ENCODE results near the gene ZBTB7C.

Gene ZBTB7C

DNA sequence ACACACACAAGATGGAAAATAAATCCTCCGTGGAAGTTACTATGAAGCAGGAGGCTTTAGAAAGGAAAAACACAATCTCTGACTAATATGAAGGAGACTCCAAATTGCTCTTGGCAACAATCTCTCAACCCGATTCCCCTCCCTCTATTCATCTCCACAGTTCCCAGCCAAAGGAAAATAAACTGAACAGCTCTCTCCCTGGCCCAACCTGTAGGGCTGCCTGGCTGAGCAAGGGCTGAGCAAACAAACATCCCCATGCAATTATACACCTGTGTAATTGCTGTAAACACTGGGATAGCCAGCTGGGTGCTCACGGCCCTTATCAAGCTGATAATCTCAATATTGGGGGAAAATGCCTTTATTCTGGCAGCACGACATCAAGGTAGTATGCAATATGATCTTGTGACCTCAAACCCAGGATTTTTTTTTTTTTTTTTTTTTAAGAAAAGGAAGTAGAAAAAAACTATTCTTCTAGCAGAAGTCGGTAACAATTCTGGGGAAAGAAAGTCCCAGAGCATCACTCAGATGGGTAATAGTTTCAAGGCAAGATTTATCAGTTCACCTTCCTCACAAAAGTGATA is 275.4 kb downstream of the ZBTB7C start:
- H3K79me2 ChIP-seq (ENCODE audit: insufficient read depth, low read length) = no peaks in the 10 kb centered on the region
- no peak overlapping the region for H3K4me2 ChIP-seq (ENCODE audit: low read depth, low read length, poor library complexity, severe bottlenecking)
- no peaks in the 10 kb centered on the region for H4K20me1 ChIP-seq (ENCODE audit: low read depth, low read length)
- TF ChIP-seq EZH2phosphoT487 (conservative IDR thresholded peaks at IDR 0.05; ENCODE audit: low read length) = no peak
- no peak overlapping the region for H3K9ac ChIP-seq (ENCODE audit: low read length)
- H3F3A ChIP-seq (ENCODE audit: insufficient read depth) = no peaks in the 10 kb centered on the region
- no peak overlapping the region for H3K4me3 ChIP-seq (ENCODE audit: insufficient read depth, low read length, poor library complexity, severe bottlenecking)
- H3K9me2 ChIP-seq (replicated peaks; ENCODE audit: insufficient read depth, low read length) = no peaks in the 10 kb centered on the region
- H3K27me3 ChIP-seq (ENCODE audit: low read length) = no peaks in the 10 kb centered on the region
- H3K36me3 ChIP-seq (ENCODE audit: low read length) = no peaks in the 10 kb centered on the region
- no peaks in the 10 kb centered on the region for H3K9me3 ChIP-seq (ENCODE audit: insufficient read depth, low read length)
- H2AFZ ChIP-seq (ENCODE audit: low read depth, low read length, severe bottlenecking) = no peak overlapping the region
- no peak overlapping the region for H3K27ac ChIP-seq (ENCODE audit: low read depth, low read length)

DNA sequence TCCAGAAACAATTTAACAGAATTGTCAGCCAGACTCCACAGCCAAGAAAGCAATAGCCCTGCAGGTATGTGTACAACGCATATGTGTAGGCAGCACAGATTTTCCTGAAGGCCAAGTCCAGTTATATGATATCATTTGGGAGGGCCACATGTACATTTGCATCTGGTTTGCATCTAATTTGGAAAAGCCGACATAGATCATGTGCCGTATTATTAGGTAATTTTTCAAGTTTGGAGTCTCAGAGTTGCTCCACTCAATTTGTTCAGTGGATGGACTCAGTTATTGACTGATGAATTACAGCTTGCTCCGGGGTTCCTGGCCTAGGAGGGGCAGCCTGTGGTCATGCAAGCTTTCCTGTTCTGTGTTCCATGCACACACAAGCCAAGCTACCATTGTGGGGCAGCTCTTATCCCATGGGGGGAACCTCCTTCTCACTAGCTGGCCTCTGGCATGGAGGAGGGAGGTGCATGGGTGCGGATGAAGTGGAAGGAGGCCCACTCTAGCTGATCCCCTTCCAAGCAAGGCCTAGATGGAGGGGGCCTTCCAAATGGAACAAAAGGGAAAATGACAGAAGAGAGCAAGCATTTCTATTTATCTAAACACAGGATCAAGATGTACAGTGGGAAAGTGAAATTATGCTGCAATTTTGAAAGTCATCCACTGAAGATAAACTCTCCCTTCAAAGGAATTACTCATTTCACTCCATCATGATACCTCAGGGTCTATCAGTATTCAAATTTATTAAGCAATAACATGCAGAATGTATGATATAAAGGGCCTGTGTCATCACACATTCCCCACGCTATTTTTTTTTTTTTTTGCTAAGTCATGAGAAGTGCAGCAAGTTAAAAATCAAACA is 276.2 kb downstream of the ZBTB7C start:
- Histone ChIP-seq H3K27ac (ENCODE audit: low read depth, low read length) (no peak overlapping the region), H2AFZ (ENCODE audit: low read depth, low read length, severe bottlenecking) (no peak overlapping the region), H3K9ac (ENCODE audit: low read length) (no peak overlapping the region), H3K27me3 (ENCODE audit: low read length) (no peaks in the 10 kb centered on the region), H3K36me3 (ENCODE audit: low read length) (no peaks in the 10 kb centered on the region), H4K20me1 (ENCODE audit: low read depth, low read length) (no peaks in the 10 kb centered on the region), H3K9me3 (ENCODE audit: insufficient read depth, low read length) (no peaks in the 10 kb centered on the region), H3K79me2 (ENCODE audit: insufficient read depth, low read length) (no peaks in the 10 kb centered on the region), H3K4me3 (ENCODE audit: insufficient read depth, low read length, poor library complexity, severe bottlenecking) (no peak overlapping the region), H3K4me2 (ENCODE audit: low read depth, low read length, poor library complexity, severe bottlenecking) (no peak overlapping the region), H3F3A (ENCODE audit: insufficient read depth) (no peaks in the 10 kb centered on the region), H3K9me2 (replicated peaks; ENCODE audit: insufficient read depth, low read length) (no peaks in the 10 kb centered on the region)
- TF ChIP-seq, protein P1, sequence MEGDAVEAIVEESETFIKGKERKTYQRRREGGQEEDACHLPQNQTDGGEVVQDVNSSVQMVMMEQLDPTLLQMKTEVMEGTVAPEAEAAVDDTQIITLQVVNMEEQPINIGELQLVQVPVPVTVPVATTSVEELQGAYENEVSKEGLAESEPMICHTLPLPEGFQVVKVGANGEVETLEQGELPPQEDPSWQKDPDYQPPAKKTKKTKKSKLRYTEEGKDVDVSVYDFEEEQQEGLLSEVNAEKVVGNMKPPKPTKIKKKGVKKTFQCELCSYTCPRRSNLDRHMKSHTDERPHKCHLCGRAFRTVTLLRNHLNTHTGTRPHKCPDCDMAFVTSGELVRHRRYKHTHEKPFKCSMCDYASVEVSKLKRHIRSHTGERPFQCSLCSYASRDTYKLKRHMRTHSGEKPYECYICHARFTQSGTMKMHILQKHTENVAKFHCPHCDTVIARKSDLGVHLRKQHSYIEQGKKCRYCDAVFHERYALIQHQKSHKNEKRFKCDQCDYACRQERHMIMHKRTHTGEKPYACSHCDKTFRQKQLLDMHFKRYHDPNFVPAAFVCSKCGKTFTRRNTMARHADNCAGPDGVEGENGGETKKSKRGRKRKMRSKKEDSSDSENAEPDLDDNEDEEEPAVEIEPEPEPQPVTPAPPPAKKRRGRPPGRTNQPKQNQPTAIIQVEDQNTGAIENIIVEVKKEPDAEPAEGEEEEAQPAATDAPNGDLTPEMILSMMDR (IDR thresholded peaks at IDR 0.05; ENCODE audit: insufficient read depth, low read length, poor library complexity, severe bottlenecking) = no peak
- TF ChIP-seq EZH2phosphoT487 (conservative IDR thresholded peaks at IDR 0.05; ENCODE audit: low read length) = no peak

DNA sequence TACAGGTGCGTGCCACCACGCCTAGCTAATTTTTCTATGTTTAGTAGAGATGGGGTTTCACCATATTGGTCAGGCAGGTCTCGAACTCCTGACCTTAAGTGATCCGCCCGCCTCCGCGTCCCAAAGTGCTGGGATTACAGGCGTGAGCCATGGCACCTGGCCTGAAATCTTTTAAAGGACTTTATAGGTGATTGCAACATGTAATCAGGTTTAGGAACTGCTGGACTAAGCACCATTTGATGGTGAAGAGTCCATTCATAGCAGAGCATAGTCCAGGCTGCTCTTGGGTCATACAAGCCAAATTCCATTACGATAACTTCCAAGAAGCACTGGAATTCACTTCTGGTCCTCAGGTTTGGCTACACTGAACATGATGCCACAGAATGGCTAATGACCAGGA is 278.1 kb downstream of the ZBTB7C start:
- no peaks in the 10 kb centered on the region for H3K79me2 ChIP-seq (ENCODE audit: insufficient read depth, low read length)
- H3K4me3 ChIP-seq (ENCODE audit: insufficient read depth, low read length, poor library complexity, severe bottlenecking) = no peak overlapping the region
- H3F3A ChIP-seq (ENCODE audit: insufficient read depth) = no peaks in the 10 kb centered on the region
- no peaks in the 10 kb centered on the region for H3K27me3 ChIP-seq (ENCODE audit: low read length)
- no peaks in the 10 kb centered on the region for H3K9me2 ChIP-seq (replicated peaks; ENCODE audit: insufficient read depth, low read length)
- H3K4me2 ChIP-seq (ENCODE audit: low read depth, low read length, poor library complexity, severe bottlenecking) = no peak overlapping the region
- no peaks in the 10 kb centered on the region for H4K20me1 ChIP-seq (ENCODE audit: low read depth, low read length)
- no peak overlapping the region for H3K27ac ChIP-seq (ENCODE audit: low read depth, low read length)
- H3K9me3 ChIP-seq (ENCODE audit: insufficient read depth, low read length) = no peaks in the 10 kb centered on the region
- no peaks in the 10 kb centered on the region for H3K36me3 ChIP-seq (ENCODE audit: low read length)
- H2AFZ ChIP-seq (ENCODE audit: low read depth, low read length, severe bottlenecking) = no peak overlapping the region
- no peak for TF ChIP-seq EZH2phosphoT487 (conservative IDR thresholded peaks at IDR 0.05; ENCODE audit: low read length)
- no peak overlapping the region for H3K9ac ChIP-seq (ENCODE audit: low read length)

DNA sequence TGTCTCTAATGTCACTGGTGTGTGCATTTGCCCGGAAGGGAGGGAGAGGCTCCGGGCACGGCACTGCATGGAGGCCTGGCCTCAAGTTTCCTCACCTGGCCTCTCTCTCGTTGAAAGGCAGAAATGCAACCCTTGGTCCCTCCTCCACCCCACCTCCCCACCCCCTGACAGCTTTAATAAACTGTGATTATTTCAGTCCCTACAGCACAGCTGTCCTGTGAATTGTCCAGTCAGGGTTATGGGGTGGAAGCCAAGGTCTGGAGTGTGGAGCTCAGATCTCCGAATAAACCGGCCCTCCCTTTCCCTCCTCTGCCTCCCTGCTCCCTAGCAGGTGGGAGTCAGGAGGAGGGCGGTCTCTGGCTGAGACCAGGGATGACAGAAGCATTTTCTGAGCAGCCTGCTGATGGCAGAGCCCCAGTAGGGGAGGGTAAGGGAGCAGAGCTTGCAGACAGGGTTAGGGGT is 279.5 kb downstream of the ZBTB7C start:
- Histone ChIP-seq H2AFZ (ENCODE audit: low read depth, low read length, severe bottlenecking) (no peak overlapping the region), H3F3A (ENCODE audit: insufficient read depth) (no peaks in the 10 kb centered on the region), H3K27me3 (ENCODE audit: low read length) (no peaks in the 10 kb centered on the region), H3K27ac (ENCODE audit: low read depth, low read length) (no peak overlapping the region), H3K9ac (ENCODE audit: low read length) (no peak overlapping the region), H3K9me3 (ENCODE audit: insufficient read depth, low read length) (no peaks in the 10 kb centered on the region), H3K79me2 (ENCODE audit: insufficient read depth, low read length) (no peaks in the 10 kb centered on the region), H3K4me3 (ENCODE audit: insufficient read depth, low read length, poor library complexity, severe bottlenecking) (no peak overlapping the region), H4K20me1 (ENCODE audit: low read depth, low read length) (no peaks in the 10 kb centered on the region), H3K9me2 (replicated peaks; ENCODE audit: insufficient read depth, low read length) (no peaks in the 10 kb centered on the region), H3K36me3 (ENCODE audit: low read length) (no peaks in the 10 kb centered on the region), H3K4me2 (ENCODE audit: low read depth, low read length, poor library complexity, severe bottlenecking) (no peak overlapping the region)
- TF ChIP-seq, protein P1 (IDR thresholded peaks at IDR 0.05; ENCODE audit: insufficient read depth, low read length, poor library complexity, severe bottlenecking) = no peak
- no peak for TF ChIP-seq EZH2phosphoT487 (conservative IDR thresholded peaks at IDR 0.05; ENCODE audit: low read length)

All from SU-DHL-6 (cell line).